ENCODE results near the gene XCL2.
"Not testable (repeated sequence)": the region's sequence is repeated elsewhere in the genome, so short reads cannot be mapped to it uniquely, and the experiment has no call there.

The XCL2 gene

DNA sequence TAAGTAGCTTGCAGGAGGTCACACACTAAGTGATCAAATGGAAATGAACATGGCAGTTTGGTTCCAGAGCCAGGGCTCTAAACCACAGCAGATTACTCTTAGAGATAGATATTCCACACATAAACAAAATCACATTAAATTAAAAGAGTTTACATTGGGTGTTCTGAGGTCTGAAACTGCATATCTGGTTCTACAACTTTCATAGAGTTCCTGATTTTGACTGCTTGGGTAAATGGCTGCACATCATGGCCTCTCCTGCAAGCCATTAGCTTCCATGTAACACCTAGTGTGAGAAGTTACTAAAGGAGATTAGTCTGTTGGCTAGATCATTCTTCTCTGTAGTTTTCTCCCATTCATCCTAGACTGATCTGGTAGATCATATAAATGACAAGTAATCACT lies 12.8 kb upstream of the XCL2 start:
- no peak for DNase-seq (ENCODE audit: low spot score)

- no peak for DNase-seq (ENCODE audit: low spot score)
Measured at GRCh38 chr1:168555508-168556046, 11.8 kb upstream of the XCL2 start.

GRCh38 chr1:168554603-168555483 lies 11.0 kb upstream of the XCL2 start:
- no peak for DNase-seq (ENCODE audit: low spot score)

DNA sequence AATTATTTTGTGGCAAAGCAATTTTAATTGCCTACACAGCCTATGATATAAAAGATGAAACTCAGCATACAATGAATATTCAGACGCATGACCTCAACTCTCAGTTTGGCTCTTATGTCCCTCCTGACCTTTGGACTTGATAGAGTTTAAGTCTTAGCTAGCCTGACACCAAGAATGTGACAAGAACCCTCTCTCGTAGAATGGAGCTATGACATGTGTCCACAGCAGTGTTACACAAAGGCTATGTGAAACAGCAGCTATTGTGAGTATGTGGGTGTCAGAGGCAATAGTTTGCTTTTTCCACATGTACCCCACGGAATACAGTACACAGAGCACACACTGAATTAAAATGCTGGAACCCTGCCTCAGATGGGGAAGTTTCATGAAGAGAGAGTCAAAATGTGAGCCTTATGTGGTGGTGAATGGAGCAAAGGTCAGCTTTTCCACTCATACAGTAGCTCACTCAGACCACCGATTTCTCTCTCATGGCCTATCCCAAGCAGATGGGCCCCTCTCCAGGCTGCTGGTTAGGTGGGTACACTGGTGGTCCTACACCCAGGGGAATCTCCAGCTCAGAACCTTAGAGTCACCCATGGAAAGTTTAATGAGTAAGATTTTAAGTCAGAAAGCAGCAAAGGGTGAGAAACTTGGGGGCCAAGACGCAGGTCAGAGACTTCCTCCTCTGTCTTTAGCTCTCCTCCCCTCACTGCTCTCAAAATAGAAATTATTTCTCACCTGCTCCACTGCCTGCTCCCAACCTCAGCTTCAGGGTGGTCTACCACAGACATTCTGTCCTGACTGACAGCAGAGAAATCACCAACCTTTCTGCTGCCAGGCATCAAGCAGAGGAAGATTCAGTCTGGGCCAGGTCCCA lies 10.1 kb upstream of the XCL2 start:
- DNase-seq (ENCODE audit: low spot score) = no peak

DNA sequence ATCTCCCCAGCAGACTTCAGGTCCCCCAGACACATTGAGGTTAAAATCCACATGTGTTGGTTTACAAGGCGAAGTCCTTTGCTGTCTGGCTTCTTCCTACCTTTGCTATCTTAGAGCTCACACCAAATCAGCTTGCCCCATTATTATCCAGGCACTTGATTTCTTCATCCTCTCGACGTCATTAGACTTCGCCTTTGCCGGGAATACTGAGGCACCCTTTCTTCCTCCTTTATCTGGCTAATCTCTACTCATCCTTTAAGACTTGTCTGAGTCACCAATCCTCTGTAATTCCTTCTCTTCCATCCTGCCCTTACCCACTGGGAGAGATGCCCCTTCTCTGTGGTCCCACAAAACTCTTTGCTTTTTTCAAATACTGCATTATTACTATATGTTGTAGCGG lies 9.2 kb upstream of the XCL2 start:
- DNase-seq (ENCODE audit: low spot score) = no peak

DNA sequence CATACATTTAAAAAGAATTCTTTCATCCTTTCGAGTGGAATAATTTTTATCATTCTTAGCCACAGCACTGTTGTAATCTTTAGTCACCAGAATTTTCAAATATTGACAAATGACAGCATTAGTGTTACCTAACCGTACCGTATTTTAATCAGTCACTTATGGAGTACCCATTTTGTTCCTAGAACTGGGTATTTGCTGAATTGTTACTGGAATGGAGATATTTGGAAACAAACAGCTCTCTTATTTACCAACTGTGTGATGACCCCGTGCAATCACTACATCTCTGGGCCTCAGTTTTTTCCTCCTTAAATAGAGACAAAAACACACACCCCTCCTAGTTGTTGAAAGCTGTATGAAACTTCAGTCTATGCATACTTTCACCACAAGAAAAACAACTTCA lies 7.9 kb upstream of the XCL2 start:
- no peak for DNase-seq (ENCODE audit: low spot score)

- DNase-seq (ENCODE audit: low spot score) = no peak
Measured at GRCh38 chr1:168550971-168551370, 7.2 kb upstream of the XCL2 start.

GRCh38 chr1:168546553-168546895 lies 2.7 kb upstream of the XCL2 start:
- not testable (repeated sequence) for DNase-seq (ENCODE audit: low spot score)

GRCh38 chr1:168545678-168546552 lies 2.1 kb upstream of the XCL2 start:
- peak; percentile 14 for DNase-seq (ENCODE audit: low spot score)

DNA sequence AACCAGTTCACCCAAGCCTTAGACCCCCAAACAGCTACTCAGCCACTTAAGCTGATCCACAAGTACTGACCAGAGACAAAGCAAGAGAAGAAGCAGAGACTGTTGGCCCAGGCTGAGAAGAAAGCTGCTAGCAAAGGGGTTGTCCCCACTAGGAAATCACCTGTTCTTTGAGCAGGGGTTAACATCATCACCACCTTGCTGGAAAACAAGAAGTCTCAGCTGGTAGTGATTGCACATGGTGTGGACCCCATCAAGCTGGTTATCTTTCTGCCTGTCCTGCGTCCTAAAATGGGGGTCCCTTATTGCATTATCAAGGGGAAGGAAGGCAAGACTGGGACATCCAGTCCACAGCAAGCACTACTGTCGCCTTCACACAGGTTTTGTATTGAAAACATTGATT lies 819 bp downstream of the XCL2 start:
- not testable (repeated sequence) for DNase-seq (ENCODE audit: low spot score)

DNA sequence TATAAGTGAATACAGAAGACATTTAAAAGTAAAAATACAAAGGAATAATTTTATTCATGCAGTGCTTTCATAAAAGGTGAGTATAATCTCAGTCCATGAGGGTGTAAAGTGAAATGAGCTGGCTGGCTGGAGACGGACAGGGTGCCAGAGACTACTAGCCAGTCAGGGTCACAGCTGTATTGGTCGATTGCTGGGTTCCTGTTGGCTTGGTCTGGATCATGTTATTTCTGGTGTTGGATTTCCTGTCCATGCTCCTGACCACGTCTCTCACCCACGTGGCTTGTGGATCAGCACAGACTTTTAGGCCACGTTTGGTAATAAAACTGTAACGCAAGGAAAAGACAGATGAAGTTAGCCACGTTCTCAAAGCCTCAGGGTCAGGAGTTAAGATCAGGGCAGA lies 3.0 kb downstream of the XCL2 start:
- not testable (repeated sequence) for DNase-seq (ENCODE audit: low spot score)

DNA sequence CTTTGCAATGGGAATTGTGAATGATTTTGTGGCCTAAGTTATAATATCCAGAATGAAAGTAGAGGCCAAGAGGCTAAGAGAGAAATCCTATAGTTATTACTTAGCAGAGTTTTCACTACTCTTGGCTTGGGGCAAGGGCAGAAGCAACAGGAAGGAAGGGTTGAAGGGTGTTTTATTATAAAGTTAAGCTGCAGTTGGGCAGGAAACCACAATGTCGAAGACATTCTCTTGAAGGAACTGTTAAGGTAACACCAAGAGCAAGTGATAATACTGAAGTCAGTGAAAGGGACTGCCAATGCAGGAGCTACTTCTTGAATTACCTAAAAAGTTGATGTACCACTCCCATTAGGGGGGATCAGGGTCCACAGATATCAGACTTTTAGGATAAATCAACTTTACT lies 8.3 kb downstream of the XCL2 start:
- DNase-seq (ENCODE audit: low spot score) = no peak

GRCh38 chr1:168531615-168532345 lies 12.0 kb downstream of the XCL2 start:
- no peak for DNase-seq (ENCODE audit: low spot score)

GRCh38 chr1:168529518-168529917 lies 14.3 kb downstream of the XCL2 start:
- DNase-seq (ENCODE audit: low spot score) = no peak

- DNase-seq (ENCODE audit: low spot score) = no peak
Measured at GRCh38 chr1:168521401-168522000, 22.3 kb downstream of the XCL2 start.

GRCh38 chr1:168520832-168521231 lies 23.0 kb downstream of the XCL2 start:
- DNase-seq (ENCODE audit: low spot score) = no peak

- no peak for DNase-seq (ENCODE audit: low spot score)
Measured at GRCh38 chr1:168520052-168520751, 23.6 kb downstream of the XCL2 start.

GRCh38 chr1:168518813-168519212 lies 25.0 kb downstream of the XCL2 start:
- DNase-seq (ENCODE audit: low spot score) = no peak

DNA sequence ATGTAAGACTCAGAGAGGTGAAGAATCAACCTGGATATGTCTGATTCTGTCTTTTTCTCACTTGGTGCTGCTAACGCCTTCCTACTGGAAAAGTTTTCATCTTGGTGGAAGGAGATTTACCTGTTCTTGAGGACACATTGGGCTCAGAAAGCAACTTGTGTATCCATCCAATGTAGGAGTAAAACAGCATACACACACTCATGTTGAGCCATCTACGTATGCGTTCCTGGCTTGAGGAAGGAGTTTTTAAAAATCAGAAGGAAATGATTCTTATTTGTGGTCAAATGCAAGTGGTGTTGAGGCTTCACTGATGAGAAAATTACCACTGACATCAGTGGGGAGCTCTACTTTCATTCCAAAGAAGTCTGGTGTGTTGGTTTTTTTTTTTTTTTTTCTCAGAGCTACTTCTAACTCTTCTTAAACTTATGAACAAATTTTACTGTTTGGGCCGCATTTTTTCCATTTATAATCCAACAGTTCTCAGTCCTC lies 25.6 kb downstream of the XCL2 start:
- DNase-seq (ENCODE audit: low spot score) = no peak

DNA sequence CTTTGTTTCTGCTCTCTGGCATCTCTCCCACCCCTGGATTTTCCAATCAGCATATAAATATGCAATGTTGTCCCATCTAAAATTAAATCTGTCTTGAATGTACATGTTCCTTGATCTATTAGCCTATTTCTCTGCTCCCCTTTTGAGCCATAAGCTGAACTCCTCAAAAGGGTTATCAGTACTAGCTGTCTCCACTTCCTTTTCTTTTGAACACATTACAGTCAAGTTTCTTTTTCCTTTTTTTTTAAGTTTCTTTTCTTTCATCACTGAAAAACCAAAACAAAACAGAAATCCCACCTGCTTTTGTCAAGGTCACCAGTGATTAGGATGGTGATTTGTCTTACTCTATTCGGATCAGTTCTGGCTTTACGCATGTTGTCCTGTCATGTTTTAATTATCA lies 29.3 kb downstream of the XCL2 start:
- DNase-seq (ENCODE audit: low spot score) = no peak
